Duodenal mucosa (tissue), 2 donors: ENCODE measurements around the gene NQO1.

ENCODE experiments used
- H3K27ac ChIP-seq: one replicate; pipeline ENCODE4 v1.7.0; 2013; ENCODE audit warnings: low read depth, low read length
- H3K27me3 ChIP-seq, 2 donors: one replicate each; pipeline ENCODE4 v1.7.0; 2013; ENCODE audit warnings: low read length in 2 of 2, control low read depth in 1 of 2; ENCODE audit not compliant: insufficient read depth in 2 of 2, control insufficient read depth in 1 of 2
- H3K36me3 ChIP-seq, 2 donors: one replicate each; pipeline ENCODE4 v1.7.0; 2013; ENCODE audit warnings: low read length in 2 of 2, control low read depth in 1 of 2; ENCODE audit not compliant: insufficient read depth in 2 of 2, control insufficient read depth in 1 of 2
- H3K4me1 ChIP-seq, 2 donors: one replicate each; pipeline ENCODE4 v1.7.0; 2013; ENCODE audit warnings: low read length in 2 of 2, control low read depth in 1 of 2; ENCODE audit not compliant: insufficient read depth in 2 of 2, control insufficient read depth in 1 of 2
- H3K4me3 ChIP-seq, 2 donors: one replicate each; pipeline ENCODE4 v1.7.0; 2013; ENCODE audit warnings: low read length in 2 of 2, low read depth in 1 of 2
- H3K9ac ChIP-seq, 2 donors: one replicate each; pipeline ENCODE4 v1.7.0; 2013; ENCODE audit warnings: low read length in 2 of 2, low read depth in 1 of 2
- H3K9me3 ChIP-seq, 2 donors: one replicate each; pipeline ENCODE4 v1.7.0; 2013; ENCODE audit warnings: low read length in 2 of 2, control low read depth in 1 of 2; ENCODE audit not compliant: control insufficient read depth in 1 of 2

The NQO1 gene

DNA sequence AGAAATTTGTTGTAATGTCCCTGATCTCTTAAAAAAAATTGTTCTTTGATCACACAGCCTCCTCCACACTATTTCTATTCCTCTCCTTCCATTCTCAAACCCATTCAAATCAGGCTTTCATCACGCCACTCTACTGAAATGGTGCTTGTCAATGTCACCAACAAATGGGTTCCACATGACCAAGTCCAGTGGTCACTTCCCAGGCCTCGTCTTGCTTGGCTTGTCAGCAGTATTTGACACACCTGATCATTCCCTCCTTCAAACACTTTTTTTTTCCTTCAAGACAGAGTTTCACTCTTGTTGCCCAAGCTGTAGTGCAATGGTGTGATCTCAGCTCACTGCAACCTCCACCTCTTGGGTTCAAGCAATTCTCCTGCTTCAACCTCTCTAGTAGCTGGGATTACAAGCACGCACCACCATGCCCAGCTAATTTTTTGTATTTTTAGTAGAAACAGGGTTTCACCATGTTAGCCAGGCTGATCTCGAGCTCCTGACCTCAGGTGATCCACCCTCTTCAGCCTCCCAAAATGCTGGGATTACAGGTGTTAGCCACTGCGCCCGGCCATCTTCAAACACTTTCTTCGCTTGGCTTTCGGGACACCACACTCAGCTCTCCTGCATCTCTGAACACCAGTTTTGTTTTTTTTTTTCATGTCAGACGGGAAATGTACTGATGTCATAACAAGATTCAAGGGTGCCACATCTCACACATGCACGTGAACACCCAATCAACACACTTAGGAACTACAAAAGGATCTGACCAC lies 18.3 kb downstream of the NQO1 start:
- H3K27me3 ChIP-seq: no peaks in the 10 kb centered on the region
- H3K27ac ChIP-seq: no peak overlapping the region
- peaks cover 0 to 8% of the 10 kb centered on the region in 2 donors for H3K4me1 ChIP-seq
- H3K4me3 ChIP-seq: no peak overlapping the region
- no peak overlapping the region for H3K9ac ChIP-seq
- no peaks in the 10 kb centered on the region for H3K9me3 ChIP-seq
- H3K36me3 ChIP-seq: peaks cover 2 to 18% of the 10 kb centered on the region in 2 donors

DNA sequence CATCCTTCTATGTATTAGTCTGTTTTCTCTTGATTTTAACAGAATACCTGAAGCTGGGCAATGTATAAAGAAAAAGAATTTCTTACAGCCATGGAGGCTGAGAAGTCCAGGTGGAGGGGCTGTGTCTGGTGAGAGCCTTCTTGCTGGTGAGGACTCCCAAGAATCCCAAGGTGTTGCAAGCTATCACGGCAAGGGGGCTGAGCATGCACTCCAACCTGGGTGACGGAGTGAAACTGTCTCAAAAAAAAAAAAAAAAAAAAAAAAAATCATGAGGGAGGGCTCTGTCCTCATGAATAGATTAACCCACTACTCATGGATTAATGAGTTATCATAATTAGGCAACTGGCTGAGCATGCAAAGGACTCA lies 19.4 kb downstream of the NQO1 start:
- H3K27me3 ChIP-seq: no peaks in the 10 kb centered on the region
- no peak overlapping the region for H3K4me3 ChIP-seq
- H3K9ac ChIP-seq: no peak overlapping the region
- peaks cover 2 to 7% of the 10 kb centered on the region in 2 donors for H3K36me3 ChIP-seq
- H3K4me1 ChIP-seq: peaks cover 0 to 7% of the 10 kb centered on the region in 2 donors
- H3K9me3 ChIP-seq: no peaks in the 10 kb centered on the region
- no peak overlapping the region for H3K27ac ChIP-seq

DNA sequence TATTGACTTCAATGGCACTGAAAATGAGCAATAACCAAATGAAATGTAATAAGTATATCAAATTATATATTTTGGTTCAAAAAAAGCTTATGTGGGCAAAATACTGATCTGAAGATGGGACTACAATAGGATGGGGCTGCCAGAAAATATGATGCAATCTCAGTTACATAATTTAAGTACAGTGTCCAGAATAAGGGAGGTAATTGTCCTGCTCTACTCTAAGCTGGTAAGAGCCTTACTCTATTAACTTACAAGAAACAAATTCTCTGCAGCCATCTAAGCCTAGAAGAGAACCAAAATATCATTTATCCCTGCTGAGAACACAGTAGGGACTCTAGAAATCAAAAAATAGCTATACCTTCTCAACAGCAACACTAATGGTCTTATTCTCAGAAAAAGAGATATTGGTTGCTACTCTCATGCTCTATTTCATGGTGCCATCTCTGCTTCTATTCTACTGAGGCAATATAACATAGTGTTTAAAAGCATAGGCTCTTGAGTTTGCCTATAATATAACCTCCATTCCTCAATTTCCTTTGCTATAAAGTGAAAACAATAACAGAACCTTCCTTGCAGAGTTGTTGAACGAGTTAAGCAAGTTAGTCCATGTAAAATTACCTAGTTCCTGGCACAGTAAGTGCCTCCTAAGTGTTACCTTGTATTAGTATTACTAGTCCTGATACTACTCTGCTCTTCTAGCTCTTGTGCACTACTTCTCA lies 19.9 kb downstream of the NQO1 start:
- Histone ChIP-seq H3K36me3 (peaks cover 6% of the 10 kb centered on the region in 2 donors), H3K4me1 (peaks cover 0 to 5% of the 10 kb centered on the region in 2 donors), H3K27me3 (no peaks in the 10 kb centered on the region), H3K27ac (no peak overlapping the region), H3K9ac (no peak overlapping the region), H3K4me3 (no peak overlapping the region), H3K9me3 (no peaks in the 10 kb centered on the region)

DNA sequence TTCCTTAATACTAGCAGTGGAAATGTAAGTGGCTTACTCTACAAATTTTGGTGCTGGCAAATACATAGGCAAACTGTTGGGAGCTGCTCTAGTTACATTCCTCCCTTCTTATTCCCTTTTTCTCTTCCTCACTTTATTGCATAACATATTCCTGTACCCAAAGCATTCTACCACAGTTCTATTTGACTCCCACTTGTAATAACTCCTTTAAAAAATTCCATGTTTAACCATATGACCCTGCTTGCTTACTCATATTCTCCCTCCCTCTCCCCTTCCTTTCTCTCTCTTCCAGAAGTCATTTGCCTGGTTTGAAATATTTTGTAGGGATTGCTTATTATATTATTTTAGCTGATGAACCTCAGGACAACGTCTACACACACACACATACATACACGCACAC lies 22.7 kb downstream of the NQO1 start:
- no peaks in the 10 kb centered on the region for H3K9me3 ChIP-seq
- peaks cover 6 to 11% of the 10 kb centered on the region in 2 donors for H3K36me3 ChIP-seq
- no peak overlapping the region for H3K9ac ChIP-seq
- no peak overlapping the region for H3K27ac ChIP-seq
- no peaks in the 10 kb centered on the region for H3K4me1 ChIP-seq
- H3K27me3 ChIP-seq: no peaks in the 10 kb centered on the region
- no peak overlapping the region for H3K4me3 ChIP-seq

DNA sequence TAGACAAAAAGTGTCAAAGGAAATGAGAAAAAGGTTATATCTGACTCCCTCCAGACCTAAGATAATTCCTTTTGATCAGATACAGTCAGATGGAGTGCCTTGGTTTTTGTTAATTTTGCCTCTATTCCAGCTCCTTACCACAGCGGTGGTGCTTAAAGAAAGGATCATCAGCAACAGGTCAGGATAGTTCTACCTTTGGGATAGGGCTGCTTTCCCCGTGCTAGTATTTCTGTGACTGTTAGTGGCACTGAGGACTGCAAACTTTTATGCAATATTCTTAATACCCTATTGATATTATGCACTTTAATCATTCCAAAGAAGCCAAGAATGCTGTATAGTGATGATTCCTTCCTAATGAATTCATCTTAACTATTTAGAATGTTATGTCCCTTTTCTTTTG lies 24.5 kb downstream of the NQO1 start:
- Histone ChIP-seq H3K4me3 (no peak overlapping the region), H3K27me3 (no peaks in the 10 kb centered on the region), H3K27ac (no peak overlapping the region), H3K9ac (no peak overlapping the region), H3K4me1 (no peaks in the 10 kb centered on the region), H3K9me3 (no peaks in the 10 kb centered on the region), H3K36me3 (peaks cover 8 to 9% of the 10 kb centered on the region in 2 donors)

DNA sequence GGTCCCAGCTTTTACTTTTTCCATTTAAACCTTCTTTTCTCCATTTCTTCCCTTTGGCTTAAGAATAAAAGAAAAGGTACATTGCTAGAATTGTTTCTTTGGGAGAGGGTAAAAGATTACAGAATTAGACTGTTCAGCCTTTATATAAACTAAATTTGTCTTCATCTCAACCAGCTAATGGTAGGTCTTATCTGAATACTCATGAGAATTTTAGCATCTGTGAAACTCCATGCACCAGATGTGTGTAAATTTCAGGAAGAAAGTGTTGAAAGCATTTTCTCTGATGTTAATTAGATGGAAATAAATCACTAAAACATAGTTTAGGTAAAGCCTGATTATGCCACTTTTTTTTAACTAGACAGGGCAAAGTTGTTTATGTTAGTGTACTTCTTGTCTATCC lies 24.9 kb downstream of the NQO1 start:
- Histone ChIP-seq H3K4me3 (no peak overlapping the region), H3K4me1 (no peaks in the 10 kb centered on the region), H3K9me3 (no peaks in the 10 kb centered on the region), H3K27me3 (no peaks in the 10 kb centered on the region), H3K9ac (no peak overlapping the region), H3K27ac (no peak overlapping the region), H3K36me3 (peaks cover 8 to 9% of the 10 kb centered on the region in 2 donors)

DNA sequence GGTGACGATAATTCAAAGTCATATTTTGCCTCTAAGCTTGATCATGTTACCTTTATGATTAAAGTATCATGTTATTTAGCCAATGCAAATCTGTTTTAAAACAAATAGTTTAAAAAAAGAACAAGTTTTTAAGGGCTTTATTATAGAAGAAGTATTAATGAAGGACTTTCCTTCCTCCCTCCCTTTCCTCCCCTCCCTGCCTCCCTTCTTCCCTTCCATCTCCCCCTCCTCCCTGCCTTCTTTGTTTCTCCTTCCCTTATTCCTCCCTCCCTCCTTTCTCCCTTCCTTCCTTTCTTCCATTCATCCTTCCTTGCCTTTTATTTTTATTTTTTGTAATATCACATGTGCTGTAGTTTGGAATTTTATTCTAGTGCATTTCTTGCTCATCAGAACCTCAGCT lies 26.4 kb downstream of the NQO1 start:
- Histone ChIP-seq H3K9me3 (no peaks in the 10 kb centered on the region), H3K27ac (no peak overlapping the region), H3K4me3 (no peak overlapping the region), H3K27me3 (no peaks in the 10 kb centered on the region), H3K4me1 (no peaks in the 10 kb centered on the region), H3K9ac (no peak overlapping the region), H3K36me3 (peaks cover 8 to 22% of the 10 kb centered on the region in 2 donors)

DNA sequence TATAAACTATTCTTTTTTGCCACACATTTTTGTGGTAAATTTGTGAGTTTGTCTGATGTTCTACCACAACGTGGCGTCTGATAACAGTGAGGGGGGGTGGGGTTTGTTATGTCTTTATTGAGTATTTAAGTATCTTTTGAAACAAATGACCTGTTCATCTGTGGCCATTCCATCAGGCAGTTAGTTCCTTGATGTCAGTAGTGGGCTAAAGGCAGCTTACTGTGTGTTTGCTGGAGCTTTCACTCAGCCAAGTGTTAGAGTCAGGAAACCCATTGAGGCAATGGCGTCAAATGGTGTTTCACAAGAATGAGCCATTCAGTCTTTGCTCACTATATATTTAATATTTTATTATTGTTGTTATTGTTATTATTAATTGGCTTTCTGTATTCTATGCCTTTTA lies 28.0 kb downstream of the NQO1 start:
- no peak overlapping the region for H3K4me3 ChIP-seq
- H3K27ac ChIP-seq: no peak overlapping the region
- peaks cover 16 to 36% of the 10 kb centered on the region in 2 donors for H3K36me3 ChIP-seq
- no peak overlapping the region for H3K9ac ChIP-seq
- H3K4me1 ChIP-seq: no peaks in the 10 kb centered on the region
- H3K27me3 ChIP-seq: no peaks in the 10 kb centered on the region
- no peaks in the 10 kb centered on the region for H3K9me3 ChIP-seq

DNA sequence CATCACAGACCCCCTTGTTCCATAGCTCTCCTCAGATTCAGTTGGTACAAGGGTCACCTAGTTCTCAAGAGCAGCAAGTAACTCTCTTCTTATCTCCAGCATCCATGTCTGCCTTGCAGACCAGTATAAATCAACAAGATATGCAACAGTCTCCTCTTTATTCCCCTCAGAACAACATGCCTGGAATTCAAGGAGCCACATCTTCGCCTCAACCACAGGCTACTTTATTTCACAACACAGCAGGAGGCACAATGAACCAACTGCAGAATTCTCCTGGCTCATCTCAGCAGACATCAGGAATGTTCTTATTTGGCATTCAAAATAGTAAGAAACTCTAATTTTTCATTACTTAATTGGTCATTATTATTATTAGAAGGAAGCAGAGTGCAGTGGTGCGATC lies 32.4 kb downstream of the NQO1 start:
- H3K9ac ChIP-seq: no peak overlapping the region
- H3K4me1 ChIP-seq: no peaks in the 10 kb centered on the region
- H3K36me3 ChIP-seq: peaks cover 34 to 59% of the 10 kb centered on the region in 2 donors

DNA sequence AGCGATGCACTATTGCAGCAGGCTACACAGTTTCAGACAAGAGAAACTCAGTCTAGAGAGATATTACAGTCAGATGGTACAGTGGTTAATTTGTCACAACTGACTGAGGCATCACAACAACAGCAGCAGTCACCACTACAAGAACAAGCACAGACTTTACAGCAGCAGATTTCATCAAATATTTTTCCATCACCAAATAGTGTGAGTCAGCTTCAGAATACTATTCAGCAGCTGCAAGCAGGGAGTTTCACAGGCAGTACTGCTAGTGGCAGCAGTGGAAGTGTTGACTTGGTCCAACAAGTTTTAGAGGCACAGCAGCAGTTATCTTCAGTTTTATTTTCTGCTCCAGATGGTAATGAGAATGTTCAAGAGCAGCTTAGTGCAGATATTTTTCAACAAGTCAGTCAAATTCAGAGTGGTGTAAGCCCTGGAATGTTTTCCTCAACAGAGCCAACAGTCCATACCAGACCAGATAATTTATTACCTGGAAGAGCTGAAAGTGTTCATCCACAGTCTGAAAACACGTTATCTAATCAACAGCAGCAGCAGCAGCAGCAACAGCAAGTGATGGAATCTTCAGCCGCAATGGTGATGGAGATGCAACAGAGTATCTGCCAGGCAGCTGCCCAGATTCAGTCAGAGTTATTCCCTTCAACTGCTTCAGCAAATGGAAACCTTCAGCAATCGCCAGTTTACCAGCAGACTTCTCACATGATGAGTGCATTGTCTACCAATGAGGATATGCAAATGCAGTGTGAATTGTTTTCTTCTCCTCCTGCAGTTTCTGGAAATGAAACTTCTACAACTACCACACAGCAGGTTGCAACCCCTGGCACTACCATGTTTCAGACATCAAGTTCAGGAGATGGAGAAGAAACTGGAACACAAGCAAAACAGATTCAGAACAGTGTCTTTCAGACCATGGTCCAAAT lies 34.1 kb downstream of the NQO1 start:
- H3K27ac ChIP-seq: no peak overlapping the region
- H3K4me1 ChIP-seq: no peaks in the 10 kb centered on the region
- H3K4me3 ChIP-seq: no peak overlapping the region
- H3K36me3 ChIP-seq: peaks cover 33 to 56% of the 10 kb centered on the region in 2 donors
- H3K27me3 ChIP-seq: no peaks in the 10 kb centered on the region
- no peaks in the 10 kb centered on the region for H3K9me3 ChIP-seq
- H3K9ac ChIP-seq: no peak overlapping the region

More for the DNA sequence above, 32.4 kb downstream of the NQO1 start:
- H3K9me3 ChIP-seq: no peaks in the 10 kb centered on the region
- no peaks in the 10 kb centered on the region for H3K27me3 ChIP-seq
- H3K27ac ChIP-seq: no peak overlapping the region
- H3K4me3 ChIP-seq: no peak overlapping the region
